ENCODE data around the gene WDR54.
"Not testable (repeated sequence)": the region's sequence is repeated elsewhere in the genome, so short reads cannot be mapped to it uniquely, and the experiment has no call there.

WDR54 gene

DNA sequence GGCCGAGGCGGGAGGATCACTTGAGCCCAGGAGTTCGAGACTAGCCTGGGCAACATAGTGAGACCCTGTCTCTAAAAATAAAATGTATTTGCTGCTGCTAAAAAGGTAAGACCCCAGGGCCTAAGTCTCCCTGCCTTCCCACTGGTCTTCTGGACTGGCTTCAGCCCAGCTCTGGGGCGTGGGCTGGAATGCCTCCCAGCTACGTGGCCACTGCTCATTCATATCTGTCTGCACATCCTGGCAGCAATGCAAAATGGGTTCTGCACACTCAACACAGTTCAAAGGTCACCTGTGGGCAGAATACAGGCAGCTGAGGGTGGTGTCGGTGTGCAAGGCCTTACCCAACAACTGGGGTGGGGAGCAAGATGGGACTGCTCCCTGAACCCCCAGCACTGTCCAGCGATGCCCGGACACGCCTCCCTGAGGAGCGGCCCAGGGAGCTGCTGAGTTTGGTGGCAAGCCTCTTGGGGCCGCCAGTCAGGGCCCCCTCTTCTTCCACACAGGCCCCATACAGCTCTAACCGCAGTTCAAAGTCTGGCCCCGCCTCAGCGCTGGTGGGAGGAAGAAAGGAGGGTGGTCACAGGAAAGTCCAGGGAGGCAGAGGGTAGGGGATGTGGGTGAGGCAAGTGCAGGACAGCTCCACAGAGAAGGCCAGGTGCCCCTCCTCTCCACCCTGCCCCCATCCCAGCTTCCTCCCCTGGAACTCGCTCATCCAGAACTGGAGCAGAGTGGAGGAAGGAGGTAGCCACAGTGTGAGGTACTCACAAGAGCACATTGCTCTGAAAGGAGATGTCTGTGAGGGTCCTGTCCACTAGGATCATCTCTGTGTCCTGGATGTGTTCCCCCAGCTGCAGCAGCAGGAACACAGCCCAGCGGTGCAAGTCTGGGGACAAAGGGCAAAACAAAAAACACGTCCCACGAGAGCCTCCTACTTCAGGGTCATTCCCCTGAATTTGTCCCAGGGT lies 8.2 kb downstream of the WDR54 start:
- no peak for DNase-seq (ENCODE audit: low spot score)

DNA sequence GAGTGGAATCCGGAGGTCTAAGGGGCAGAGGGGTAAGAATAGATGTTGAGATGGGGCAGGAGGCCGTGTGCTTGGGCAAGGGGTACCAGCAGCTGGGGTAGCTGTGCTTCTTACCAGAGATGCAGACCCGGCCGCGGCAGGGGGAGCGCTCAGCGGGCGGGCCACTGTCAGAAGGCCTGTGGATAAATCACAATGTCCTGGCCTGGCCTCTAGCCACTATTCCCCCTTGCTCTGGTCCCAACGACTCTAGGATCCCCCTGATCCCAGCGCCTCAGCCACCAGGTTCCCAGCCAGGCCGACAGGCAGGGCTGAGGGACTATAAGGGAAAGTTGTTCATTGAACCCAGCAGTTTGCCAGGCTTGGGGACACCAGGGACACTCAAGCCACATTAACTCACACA lies 9.0 kb downstream of the WDR54 start:
- no peak for DNase-seq (ENCODE audit: low spot score)

DNA sequence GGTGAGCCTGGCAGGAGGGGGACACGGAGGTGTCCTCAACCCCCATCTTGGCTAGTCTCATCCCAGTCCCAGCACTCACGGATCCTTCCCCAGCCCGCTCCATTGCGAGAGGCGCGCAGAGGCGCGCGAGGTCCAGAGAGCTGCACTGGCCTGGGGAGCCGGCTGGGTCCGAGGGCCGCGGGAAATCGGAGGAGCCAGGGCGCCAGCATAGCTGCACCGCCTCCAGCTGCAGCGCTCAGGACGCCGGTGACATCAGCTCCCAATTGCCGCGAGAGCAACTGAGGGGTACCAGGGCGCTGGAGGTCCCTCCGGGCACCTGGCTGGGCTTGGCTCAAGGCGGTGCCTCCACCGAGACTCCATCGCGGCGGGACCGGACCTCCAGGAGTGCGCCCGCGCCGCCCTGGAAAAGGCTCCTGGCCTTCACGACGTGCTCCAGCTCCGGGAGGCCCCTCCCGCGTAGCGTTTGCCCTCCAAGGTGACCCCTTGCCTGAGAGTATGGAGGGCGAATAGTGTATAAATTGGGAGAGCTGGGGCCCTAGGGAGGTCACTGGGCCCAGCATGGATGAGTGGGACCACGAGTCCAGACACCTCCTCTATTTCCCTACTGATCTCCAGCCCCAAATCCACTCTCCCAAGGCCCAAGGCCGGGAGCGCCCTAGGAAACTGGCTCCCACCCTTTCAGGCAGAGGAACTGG lies 14.7 kb downstream of the WDR54 start:
- DNase-seq (ENCODE audit: low spot score) = no peak

DNA sequence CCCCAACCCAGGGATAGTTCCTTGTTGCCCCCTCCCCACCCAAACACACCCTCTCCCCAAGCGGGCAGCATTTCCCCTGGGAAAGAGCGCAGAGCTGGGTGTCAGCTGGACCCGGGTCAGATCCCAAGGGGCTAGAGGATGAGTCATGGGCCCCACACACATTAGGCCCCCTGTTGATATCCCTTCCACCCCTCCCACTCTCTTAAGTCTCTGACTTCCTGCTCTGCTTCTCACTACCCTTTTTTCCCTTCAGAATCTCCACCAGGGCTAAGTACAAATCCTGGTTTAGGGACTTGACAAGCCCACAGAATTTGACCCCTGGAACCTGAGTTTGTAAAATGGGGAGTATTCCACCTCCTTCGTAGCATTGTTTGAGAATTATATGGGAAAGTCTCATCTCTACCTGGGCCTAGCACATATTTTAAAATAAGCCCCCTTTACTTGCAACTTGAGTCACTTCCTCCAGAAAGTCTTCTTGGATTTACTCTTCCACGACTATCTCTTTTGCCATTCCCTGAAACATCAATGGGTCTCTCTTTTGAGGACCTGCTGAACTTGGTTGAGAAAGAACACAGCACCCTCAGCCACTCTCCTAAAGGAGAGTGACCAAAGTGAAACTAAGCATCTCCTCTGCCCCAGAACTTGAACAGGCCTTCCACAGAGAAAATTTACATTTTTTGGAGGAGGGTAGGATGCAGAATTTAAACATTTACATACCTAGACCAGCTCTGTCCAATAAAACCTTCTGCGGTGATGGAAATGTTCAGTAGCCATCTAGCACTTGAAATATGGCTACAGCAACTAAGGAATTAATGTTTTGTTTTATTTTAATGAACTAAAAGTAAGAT lies 15.5 kb downstream of the WDR54 start:
- no peak for DNase-seq (ENCODE audit: low spot score)

DNA sequence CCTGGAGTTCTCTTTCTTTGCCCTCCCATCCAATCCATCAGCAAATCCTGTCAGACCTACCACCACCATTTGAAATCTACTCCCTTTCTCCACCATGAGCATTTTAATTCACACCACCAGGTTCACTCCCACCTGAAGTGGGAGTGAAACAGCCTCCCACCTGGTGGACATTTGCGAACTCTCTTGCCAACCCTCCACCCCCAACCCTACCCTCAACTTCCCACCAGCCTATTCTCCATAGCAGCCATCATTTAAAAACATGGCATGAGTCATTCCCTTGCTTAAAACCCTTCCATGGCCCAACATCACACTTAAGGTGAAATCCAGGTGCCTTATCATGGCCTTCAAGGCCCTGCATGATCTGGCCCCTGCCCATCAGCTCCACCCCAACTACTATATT lies 16.7 kb downstream of the WDR54 start:
- no peak for DNase-seq (ENCODE audit: low spot score)

DNA sequence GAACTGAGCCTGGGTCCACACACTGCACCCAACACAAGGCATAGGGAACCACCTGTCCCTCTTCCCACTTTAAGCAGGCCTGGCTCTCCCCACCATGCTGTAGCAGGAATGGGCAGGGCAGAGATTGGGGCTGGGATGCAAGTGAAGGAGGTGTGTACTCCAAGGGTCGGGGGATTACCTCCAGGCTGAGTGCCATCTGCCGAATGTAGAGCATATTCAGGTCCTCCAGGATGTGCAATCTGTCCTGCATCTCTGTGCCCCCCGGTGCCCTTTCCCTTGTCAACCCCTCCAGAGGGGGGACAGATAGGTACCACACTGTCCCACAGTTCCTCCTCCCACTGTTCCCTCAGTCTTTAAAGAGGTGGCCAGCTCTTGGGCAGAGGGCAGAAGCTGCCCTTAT lies 17.8 kb downstream of the WDR54 start:
- no peak for DNase-seq (ENCODE audit: low spot score)

DNA sequence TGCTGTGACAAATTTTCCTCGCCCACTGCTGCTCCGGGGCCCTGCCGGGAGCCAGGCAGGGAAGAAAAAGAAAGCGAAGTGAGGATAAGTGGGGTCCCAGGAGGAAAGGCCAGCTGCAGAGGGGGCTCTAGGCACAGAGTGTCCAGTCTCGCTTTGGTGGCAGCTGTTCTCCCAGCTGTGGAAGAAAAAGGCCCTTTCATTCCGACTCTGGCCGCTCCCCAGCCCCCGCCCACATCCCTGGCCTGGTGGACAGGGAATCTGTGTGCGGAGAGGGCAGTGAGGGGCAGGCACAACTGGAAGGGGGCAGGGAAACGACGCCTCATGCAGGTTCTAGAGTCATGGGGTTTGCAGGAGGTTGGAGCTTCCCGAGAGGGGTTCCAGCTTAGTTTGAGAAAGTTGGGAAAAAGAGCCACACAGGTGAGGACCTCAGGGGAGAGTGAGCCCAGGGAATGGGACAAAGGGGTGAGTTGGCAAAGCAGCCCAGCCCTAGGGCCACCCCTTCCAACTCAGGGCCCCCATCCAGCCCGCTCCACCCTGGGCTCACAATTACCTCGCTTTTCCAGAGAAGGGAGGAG lies 18.4 kb downstream of the WDR54 start:
- DNase-seq (ENCODE audit: low spot score) = peak; percentile 98

DNA sequence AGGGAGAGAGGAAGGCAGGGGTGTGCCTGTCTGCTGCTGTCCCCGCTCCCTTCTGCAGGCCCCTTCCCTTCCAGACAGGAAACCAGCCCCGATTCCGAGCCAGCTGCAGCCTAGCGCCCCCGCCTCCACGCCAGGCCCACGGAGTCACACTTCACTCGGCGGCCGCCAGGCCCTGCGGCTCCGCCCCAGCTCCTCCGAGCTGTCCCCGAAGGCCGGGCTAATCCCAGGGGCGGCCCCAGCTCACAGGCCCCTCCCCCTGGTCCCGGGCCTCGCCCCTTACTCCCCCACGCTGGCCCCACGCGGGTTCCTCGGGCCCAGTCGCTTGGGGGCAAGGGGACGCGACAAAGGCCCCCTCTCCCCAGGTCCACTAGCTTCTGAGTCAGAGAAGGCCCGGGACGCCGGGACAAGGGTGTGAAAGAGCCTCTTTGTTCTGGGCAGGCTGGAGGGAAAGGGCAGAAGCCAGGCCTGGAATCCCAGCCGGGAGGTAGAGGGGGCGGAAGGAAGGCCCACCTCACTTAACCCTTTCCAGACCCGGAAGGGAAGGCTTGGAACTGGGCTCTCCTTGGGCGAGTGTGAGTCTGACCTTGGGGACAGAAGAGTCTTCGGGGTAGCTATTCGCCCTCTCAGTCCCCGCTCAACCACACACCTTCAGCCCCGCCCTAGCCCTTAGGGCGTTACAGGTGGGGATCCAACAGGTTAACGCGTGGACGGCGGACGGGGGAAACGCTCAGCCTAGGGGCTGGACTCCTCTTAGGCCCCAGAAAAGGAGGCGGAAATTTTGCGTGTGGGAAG lies 19.0 kb downstream of the WDR54 start:
- DNase-seq (ENCODE audit: low spot score) = peak; percentile 96

DNA sequence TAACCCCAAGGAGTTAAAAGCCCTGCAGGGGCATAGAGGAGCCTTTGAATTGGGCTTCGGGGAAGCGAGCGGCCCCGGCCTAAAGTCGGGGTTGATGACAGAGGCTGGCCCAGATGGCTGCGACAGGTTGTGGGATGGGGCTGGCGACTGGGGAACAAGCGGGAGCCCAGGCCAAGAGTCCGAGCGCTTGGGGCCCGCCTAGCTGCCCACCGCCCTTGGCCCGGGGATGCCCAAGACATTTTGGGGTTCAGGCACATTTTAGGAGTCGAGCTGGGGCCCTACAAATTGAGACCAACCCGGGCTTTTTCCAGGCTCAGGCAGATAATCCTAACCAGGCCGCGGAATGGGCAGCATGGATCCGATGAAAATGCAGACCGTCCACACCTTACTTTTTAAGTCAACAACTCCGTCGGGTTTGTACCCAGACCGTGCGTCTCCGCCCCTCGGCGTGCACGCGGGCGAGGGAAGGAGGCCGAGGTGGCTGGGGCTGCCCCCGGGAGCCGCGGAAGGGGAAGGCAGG lies 19.7 kb downstream of the WDR54 start:
- DNase-seq (ENCODE audit: low spot score) = peak; percentile 65

DNA sequence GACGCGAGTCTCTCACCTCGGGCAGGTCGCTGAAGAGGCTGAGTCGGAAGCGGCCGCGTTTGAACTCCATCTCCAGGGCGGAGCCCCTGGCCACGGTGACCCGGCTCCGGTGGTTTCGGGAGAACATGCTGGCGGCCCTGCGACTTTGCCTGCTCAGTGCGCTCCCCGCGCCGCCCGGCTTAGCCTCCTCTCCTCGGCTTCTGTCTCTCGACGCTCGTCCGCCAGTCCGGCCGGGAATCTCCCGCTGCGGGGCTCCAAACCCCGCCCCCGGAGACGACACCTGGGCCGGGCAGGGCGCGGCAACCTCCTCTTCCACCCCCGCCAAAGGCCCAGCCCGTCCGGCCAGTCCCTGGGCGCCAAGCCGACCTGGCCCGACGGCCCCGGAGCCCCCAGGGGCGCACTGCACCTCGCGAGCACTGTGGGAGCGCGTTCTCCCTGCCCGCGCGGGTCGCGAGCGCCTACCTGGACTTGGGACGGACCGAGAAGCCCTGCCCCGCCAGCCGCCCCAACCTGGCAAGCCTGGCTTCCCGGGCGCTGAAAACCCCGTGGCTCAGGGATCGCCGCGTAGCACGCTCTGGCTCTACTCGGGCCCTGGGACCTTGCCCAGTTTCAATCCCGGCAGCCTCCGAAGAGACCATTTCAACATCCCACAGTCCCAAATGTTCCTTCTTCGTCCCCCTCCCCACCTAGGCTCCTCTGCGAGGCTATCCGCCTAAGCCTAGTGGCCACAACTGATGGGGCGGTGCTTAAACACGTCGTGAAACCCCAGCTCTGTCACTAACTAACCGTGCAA lies 20.4 kb downstream of the WDR54 start, which contains the start of gene RTKN:
Gene RTKN (minus strand): TSS at position 248 of the 793 bp plus-strand sequence. CDS start 121 bp downstream, at position 127.
- no peak for DNase-seq (ENCODE audit: low spot score)

DNA sequence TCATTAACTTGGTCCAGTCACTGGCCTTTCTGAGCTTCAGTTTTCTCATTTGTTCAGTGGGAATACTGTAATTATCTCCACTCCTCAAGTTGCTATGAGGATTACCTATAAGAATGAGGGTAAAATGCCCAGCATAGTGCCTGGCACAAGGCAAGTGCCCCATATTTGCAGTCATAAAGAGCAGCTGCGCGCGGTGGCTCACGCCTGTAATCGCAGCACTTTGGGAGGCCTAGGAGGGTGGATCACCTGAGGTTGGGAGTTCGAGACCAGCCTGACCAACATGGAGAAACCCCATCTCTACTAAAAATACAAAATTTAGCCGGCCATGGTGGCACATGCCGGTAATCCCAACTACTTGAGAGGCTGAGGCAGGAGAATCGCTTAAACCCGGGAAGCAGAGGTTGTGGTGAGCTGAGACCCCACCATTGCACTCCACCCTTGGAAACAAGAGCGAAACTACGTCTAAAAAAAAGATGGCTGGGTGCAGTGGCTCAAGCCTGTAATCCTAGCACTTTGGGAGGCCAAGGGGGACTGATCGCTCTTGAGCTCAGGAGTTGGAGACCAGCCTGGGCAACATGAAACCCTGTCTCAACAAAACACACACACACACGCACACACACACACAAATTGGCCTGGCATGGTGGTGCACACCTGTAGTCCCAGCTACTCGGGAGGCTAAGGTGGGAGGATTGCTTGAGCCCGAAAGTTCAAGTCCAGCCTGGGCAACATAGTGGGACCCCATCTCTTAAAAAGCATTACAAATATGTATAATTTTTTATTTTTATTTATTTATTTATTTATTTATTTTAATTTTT lies 21.2 kb downstream of the WDR54 start:
- DNase-seq (ENCODE audit: low spot score) = not testable (repeated sequence)

DNA sequence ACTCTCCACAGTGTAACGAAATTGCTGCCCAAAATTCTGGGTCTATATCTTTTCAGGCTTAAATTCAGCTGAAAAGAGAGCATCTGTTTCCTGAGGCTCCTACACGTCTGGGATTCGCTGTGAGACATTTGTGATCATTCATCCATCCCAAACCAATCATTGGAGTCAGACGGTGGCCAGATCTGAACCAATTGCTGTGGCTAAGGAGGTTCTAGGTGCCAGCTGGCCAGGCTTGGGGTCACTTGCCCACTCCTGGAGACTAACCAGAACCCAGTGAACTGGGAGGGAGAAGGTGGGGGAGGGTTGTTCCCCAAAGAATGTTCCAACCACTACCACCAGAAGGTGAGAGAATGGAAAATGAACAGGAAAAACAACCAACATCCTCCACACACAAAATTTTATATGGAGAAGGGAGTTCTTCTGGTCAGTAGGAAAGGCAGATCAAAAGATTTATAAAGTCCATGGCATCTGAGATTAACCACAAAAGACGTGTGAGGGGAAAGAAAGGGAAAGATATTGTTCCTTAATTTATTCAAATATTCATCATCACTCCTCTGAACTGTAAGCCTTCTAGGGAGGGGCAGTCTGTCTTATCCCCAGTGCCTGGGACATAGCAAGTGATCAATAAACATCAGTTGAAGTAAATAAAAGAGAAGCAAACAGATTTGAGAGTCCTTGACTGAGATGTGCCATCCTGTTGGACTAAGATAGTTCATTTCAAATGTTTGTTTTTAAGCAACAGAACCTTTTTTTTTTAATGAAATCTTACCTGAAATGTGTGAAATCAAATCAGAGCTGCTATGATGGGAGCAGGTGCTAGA lies 23.2 kb downstream of the WDR54 start:
- DNase-seq (ENCODE audit: low spot score) = no peak

DNA sequence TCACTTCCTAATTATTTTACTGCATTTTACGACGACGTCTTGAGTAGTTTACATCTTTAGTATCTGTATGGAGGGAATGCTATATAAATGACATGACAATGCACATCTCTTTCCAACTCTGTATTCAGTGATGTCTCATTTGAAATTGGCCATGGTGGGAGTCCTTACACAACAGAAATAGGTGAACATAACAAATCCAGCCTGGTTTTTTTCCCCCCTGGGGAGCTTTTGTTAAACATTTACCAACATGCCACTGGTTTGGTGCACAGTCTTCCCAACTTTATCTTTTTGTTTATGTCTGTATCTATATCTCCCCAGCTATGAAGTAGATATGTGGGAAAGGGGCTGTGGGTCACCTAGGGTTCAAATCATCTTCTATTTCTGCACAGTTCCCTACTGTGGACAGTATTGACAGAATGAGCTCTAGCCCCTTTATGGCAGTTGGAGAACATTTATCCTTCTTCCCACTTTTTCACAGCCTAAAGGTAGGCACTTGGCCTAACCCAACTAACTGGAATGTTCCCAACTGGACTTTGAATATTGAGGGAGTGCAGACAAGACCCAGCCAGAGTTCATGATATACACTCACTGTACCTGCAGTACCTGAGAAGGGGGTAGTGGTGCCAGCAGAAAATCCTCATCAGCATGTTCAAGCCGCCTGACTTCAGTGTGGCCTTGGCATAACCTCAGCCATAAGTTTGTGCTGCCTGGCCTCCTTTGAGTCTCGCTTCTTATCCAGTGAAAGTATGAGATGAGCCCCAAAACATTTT lies 25.9 kb downstream of the WDR54 start:
- DNase-seq (ENCODE audit: low spot score) = no peak

DNA sequence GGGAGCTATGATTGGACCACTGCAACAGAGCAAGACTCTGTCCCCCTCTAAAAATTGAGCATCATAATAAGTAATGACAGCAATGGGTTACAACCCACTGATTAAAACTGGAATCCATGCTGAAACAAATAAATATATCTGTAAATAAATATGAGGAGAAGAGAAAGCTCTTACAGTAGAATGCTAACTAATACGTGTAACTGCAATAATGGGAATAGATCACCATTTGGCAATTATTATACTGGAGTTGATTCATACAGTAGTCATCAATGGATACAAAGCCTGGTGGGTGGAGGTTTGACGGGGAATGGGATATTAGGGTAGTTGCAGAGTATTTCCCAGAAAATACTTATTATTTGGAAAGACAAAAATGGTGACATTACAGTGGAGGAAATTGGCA lies 27.2 kb downstream of the WDR54 start:
- no peak for DNase-seq (ENCODE audit: low spot score)

DNA sequence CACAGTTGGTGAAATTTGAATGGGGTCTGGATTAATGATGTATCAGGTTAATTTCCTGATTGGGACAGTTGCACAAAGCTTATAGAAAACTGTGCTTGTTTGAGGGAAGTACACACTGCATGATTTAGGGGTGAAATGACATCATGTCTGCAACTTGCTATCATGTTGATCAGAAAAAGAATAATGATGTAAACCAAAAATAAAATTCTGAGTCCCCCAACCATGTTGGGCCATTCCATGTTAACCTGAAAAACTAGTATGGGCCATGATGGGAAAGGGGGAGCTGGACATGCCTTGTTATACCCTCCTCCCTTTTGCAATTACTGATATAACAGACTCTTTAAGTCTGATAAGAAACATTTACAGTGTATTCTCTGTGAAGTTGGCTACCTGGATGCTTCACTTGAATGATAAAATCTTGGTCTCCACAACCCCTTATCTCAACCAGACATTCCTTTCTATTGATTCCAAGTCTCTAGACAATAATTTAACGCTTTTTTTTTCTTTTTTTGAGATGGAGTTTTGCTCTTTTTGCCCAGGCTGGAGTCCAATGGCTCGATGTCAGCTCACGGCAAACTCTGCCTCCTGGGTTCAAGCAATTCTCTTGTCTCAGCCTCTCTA lies 29.1 kb downstream of the WDR54 start:
- no peak for DNase-seq (ENCODE audit: low spot score)

DNA sequence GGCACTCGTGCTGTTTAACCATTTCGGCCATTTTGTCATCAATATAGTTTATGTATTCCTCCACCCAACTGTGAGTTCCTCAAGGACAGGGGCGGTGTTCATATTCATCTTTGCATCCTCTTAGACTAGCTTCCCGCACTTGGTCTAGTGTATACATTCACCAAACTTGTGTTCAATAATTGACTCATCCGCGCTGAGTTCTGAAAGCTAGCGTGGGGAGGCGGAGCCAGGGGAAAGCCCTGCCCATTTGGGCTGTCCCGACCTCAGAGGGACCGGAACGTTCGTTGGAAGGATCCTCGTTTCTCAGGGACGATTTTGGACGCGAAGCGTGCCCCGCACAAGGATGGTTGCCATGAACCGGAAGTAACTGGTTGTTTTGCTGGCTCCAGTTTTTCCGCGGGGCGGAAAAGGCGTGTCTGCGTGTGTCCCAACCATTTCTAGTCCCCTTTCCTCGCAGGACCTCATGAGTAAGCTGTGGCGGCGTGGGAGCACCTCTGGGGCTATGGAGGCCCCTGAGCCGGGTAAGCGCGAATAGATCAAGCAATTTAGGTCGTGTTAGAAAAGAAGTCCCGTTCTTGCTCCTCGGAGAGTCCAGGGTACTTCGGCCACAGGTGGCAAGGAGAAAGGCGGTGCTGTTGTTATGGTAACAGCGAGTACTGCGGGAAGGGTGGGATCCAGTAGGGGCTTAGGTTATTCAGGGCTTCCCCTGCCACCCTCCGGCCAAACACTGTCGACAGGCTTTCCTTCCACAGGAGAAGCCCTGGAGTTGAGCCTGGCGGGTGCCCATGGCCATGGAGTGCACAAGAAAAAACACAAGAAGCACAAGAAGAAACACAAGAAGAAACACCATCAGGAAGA lies 33.4 kb downstream of the WDR54 start, which contains the start of gene INO80B:
Gene INO80B (plus strand): TSS at position 434 of the 858 bp plus-strand sequence. CDS start 30 bp downstream, at position 464.
- peak; percentile 97 for DNase-seq (ENCODE audit: low spot score)
